AG09319 (cell line): Measurements from ENCODE around the gene ITPR3.

Experiments
- DNase-seq: peaks from one replicate; pipeline ENCODE4 v3.0.0-alpha.2; 2010; ENCODE audit warnings: low read depth; ENCODE audit errors: extremely low read depth
- CTCF ChIP-seq: IDR thresholded peaks from 2 replicates; pipeline ENCODE4 v1.5.1; 2011; ENCODE audit warnings: low read depth, mild to moderate bottlenecking, inconsistent platforms, low read length, moderate library complexity

Gene ITPR3

GRCh38 chr6:33670971-33671743 is 50.0 kb downstream of the ITPR3 start:
- DNase-seq: no peak
- TF ChIP-seq CTCF: no peak

DNA sequence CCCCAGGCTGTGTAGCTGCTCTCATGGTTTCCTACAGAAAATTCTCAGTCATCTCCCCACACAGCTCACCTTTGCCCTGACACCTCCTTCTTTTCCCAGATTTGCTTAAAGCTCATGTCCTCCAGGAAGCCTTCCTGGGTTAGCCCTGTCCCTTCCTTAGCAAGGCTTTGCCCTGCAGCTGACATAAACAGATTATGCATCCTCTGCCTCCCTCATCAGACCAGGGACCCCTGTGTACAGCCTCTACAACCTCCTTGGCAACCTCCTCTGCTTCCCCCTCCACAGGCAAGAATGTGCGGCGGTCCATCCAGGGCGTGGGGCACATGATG is 50.6 kb downstream of the ITPR3 start:
- DNase-seq: no peak
- no peak for TF ChIP-seq CTCF

DNA sequence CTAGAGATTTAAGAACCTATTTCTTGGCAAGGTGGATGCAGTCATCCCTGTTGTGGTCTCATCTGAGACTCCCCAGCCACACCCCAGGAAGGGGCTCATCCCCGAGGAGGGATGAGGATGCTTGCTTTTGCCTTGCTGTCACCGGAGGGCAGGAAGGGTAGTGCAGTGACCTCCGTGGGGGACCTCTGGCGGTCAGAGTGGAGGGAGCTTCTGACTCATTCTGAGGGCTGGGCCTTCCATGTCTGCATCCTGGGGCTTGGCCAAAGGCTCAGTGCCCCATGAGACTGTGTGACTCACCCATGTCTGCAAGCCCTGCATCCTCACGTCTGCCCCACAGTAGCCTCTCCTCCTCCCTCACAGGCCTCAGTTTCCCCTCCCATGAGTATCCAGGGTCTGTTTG is 51.7 kb downstream of the ITPR3 start:
- peak; percentile 67 for DNase-seq
- peak; percentile 75 for TF ChIP-seq CTCF

GRCh38 chr6:33673851-33674250 is 52.7 kb downstream of the ITPR3 start:
- no peak for TF ChIP-seq CTCF
- no peak for DNase-seq

GRCh38 chr6:33675968-33676367 is 54.8 kb downstream of the ITPR3 start:
- no peak for DNase-seq
- no peak for TF ChIP-seq CTCF

DNA sequence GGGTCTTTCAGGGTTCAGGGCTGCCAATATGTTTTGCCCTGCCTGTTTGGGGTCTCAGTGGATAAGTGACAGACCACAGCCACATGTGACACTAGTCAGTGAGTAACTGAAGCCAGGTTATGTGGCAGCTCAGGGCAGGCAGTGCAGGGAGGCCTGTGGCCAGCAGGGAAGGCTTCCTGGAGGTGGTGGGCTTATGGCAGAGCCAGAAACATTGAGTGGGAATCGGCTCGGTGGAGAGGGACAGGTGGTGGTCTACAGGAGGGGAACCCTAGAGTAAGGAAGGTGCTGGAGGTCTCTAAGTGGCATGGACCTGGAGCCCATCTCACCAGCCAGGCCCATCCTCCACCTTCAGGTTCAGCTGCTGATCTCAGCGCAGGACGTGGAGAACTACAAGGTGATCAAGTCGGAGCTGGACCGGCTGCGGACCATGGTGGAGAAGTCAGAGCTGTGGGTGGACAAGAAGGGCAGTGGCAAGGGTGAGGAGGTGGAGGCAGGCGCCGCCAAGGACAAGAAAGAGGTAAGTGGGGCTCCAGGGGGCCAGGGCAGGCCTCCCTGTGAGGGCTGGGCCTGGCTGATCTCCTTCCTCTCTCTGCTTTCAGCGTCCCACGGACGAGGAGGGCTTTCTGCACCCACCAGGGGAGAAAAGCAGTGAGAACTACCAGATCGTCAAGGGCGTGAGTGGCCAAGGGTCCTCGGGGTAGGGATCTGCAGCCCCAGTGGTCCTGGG is 55.5 kb downstream of the ITPR3 start:
- TF ChIP-seq CTCF: no peak
- DNase-seq: no peak

GRCh38 chr6:33677143-33677660 is 56.1 kb downstream of the ITPR3 start:
- TF ChIP-seq CTCF: no peak
- peak; percentile 22 for DNase-seq
